ENCODE measurements around the gene CLCA2.

DNA sequence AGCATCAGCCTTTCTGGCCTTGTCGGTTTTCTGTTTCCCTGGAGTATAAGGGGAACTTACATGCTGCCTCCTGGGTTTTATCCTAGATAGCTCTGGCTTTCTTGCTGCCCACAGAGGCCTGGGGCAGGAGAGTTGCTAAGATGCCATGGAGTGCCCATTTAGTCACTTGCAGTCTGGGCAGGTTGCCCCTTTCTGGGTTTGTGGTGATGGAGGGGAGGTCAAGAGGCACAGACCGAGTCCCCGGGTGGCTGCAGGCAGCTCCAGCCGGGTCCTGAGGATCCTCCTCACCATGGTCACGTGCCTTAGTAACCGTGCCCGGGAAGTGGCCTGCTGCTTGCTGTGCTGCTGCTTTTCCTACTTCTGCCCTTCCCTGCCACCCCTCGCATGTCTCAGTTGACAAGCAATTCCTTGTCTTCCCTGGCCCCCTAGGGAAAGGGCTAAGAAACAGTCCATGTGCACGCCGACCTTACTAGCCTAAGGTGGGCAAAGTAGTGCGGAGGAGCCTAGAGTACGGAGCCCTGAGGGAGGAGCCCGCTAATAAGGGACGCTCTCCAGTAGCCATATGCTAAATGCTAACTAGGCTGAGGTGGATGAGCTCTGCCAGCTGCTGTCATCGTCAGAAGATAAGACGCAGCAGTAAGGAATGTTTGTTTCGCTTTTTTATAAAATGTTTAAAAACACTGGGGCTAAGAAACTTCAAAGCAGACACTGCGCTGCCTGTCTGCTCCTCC is 79.6 kb downstream of the CLCA2 start:
- TF ChIP-seq, protein P1, sequence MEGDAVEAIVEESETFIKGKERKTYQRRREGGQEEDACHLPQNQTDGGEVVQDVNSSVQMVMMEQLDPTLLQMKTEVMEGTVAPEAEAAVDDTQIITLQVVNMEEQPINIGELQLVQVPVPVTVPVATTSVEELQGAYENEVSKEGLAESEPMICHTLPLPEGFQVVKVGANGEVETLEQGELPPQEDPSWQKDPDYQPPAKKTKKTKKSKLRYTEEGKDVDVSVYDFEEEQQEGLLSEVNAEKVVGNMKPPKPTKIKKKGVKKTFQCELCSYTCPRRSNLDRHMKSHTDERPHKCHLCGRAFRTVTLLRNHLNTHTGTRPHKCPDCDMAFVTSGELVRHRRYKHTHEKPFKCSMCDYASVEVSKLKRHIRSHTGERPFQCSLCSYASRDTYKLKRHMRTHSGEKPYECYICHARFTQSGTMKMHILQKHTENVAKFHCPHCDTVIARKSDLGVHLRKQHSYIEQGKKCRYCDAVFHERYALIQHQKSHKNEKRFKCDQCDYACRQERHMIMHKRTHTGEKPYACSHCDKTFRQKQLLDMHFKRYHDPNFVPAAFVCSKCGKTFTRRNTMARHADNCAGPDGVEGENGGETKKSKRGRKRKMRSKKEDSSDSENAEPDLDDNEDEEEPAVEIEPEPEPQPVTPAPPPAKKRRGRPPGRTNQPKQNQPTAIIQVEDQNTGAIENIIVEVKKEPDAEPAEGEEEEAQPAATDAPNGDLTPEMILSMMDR (conservative IDR thresholded peaks at IDR 0.05 in 1 of 2, IDR thresholded peaks at IDR 0.05 in 1 of 2; ENCODE audit: extremely low read depth in 1 of 2, insufficient read depth in 1 of 2, low read depth in 1 of 2, low read length in 2 of 2) = no peak
- no peak for TF ChIP-seq EZH2 (IDR thresholded peaks at IDR 0.05; ENCODE audit: borderline replicate concordance, low read length)

Measured in mammary epithelial cell (primary cell).